Measurements from ENCODE around the gene ACOT6.

GRCh38 chr14:73616831-73617230, 4.5 kb downstream of the ACOT6 start:
- TF ChIP-seq CTCF (IDR thresholded peaks at IDR 0.05; ENCODE audit: low read length) (no peak), EZH2 (IDR thresholded peaks at IDR 0.05; ENCODE audit: borderline replicate concordance, low read length) (no peak)

All from OCI-LY1 (cell line).